HepG2 (cell line): ENCODE results near the gene NLRC5. TPM values are rescaled to one million over a fixed set of nuclear protein-coding genes. Genes with fewer than 3 reads are reported as not detected.
A peak's percentile ranks its signal among the peaks of the same experiment; 100 is the strongest.

Source experiments
- BCL3 ChIP-seq: sonication (generic); formaldehyde crosslinking; IDR thresholded peaks from 2 replicates; pipeline ENCODE4 v1.5.1; 2020; ENCODE audit warnings: mild to moderate bottlenecking, missing genetic modification reagents, moderate library complexity
- EZH2 ChIP-seq: conservative IDR thresholded peaks from 2 replicates; pipeline ENCODE4 v1.6.1; 2012; ENCODE audit warnings: mild to moderate bottlenecking, low read depth, low read length, moderate library complexity
- FOXC1 ChIP-seq: sonication (generic); formaldehyde crosslinking; IDR thresholded peaks from 2 replicates; pipeline ENCODE4 v1.8.0; 2022; ENCODE audit warnings: mild to moderate bottlenecking, missing genetic modification reagents, borderline replicate concordance
- HDAC1 ChIP-seq: sonication (generic); formaldehyde crosslinking; IDR thresholded peaks from 2 replicates; pipeline ENCODE4 v1.5.1; 2020; ENCODE audit warnings: mild to moderate bottlenecking, missing genetic modification reagents
- HDAC2 ChIP-seq: sonication (generic); formaldehyde crosslinking; IDR thresholded peaks from 2 replicates; pipeline ENCODE4 v1.4.0; 2020; ENCODE audit warnings: missing genetic modification reagents
- NRL ChIP-seq: sonication (generic); formaldehyde crosslinking; IDR thresholded peaks from 2 replicates; pipeline ENCODE4 v1.5.0; 2020; ENCODE audit warnings: missing genetic modification reagents, mild to moderate bottlenecking, moderate library complexity, borderline replicate concordance
- PHF8 ChIP-seq: sonication (generic); formaldehyde crosslinking; IDR thresholded peaks from 2 replicates; pipeline ENCODE4 v1.5.0; 2020; ENCODE audit warnings: missing genetic modification reagents
- SALL1 ChIP-seq: sonication (generic); formaldehyde crosslinking; IDR thresholded peaks from 2 replicates; pipeline ENCODE4 v1.8.0; 2022; ENCODE audit warnings: mild to moderate bottlenecking, missing genetic modification reagents
- SAP130 ChIP-seq: IDR thresholded peaks from 2 replicates; pipeline ENCODE4 v1.6.1; 2016; ENCODE audit warnings: low read depth
- SRF ChIP-seq: IDR thresholded peaks from 2 replicates; pipeline ENCODE4 v1.6.1; 2011; ENCODE audit warnings: mild to moderate bottlenecking, low read depth, low read length, moderate library complexity
- SRSF1 ChIP-seq: fragments of 200-400 bp; formaldehyde crosslinking; optimal IDR thresholded peaks from 2 replicates; pipeline ENCODE3; 2017; ENCODE audit warnings: mild to moderate bottlenecking, low read depth, low read length, moderate library complexity
- TAF15 ChIP-seq: fragments of 200-400 bp; formaldehyde crosslinking; IDR thresholded peaks from one replicate; pipeline ENCODE4 v1.6.1; 2018; ENCODE audit warnings: mild to moderate bottlenecking, low read depth, low read length; ENCODE audit not compliant: poor library complexity, severe bottlenecking
- TARDBP ChIP-seq: sonication (generic); formaldehyde crosslinking; IDR thresholded peaks from 2 replicates; pipeline ENCODE4 v1.8.0; 2022; ENCODE audit warnings: mild to moderate bottlenecking, missing genetic modification reagents
- TBX2 ChIP-seq: sonication (generic); formaldehyde crosslinking; IDR thresholded peaks from 2 replicates; pipeline ENCODE4 v1.5.0; 2020; ENCODE audit warnings: missing genetic modification reagents, mild to moderate bottlenecking, borderline replicate concordance
- TEAD3 ChIP-seq: optimal IDR thresholded peaks from 2 replicates; pipeline ENCODE3; 2016; ENCODE audit warnings: borderline replicate concordance
- TGIF2 ChIP-seq: IDR thresholded peaks from 2 replicates; pipeline ENCODE4 v1.6.1; 2016; ENCODE audit warnings: control low read depth, missing compliant biosample characterization
- ZBTB7B ChIP-seq: sonication (generic); formaldehyde crosslinking; IDR thresholded peaks from 2 replicates; pipeline ENCODE4 v1.4.0; 2020; ENCODE audit warnings: missing genetic modification reagents
- ZFP36 ChIP-seq: fragments of 150-350 bp; IDR thresholded peaks from 2 replicates; pipeline ENCODE4 v1.6.1; 2018; ENCODE audit warnings: borderline replicate concordance, low read length, low read depth; ENCODE audit not compliant: partially characterized antibody
- ZMAT3 ChIP-seq: sonication (generic); formaldehyde crosslinking; conservative IDR thresholded peaks from 2 replicates; pipeline ENCODE4 v1.7.0; 2021; ENCODE audit warnings: missing genetic modification reagents
- ZNF232 ChIP-seq: sonication (generic); formaldehyde crosslinking; IDR thresholded peaks from 2 replicates; pipeline ENCODE4 v1.4.0; 2020; ENCODE audit warnings: missing genetic modification reagents, borderline replicate concordance
- ZNF235 ChIP-seq: sonication (generic); formaldehyde crosslinking; IDR thresholded peaks from 2 replicates; pipeline ENCODE4 v1.8.1; 2023; ENCODE audit warnings: mild to moderate bottlenecking, missing genetic modification reagents, borderline replicate concordance
- ZNF550 ChIP-seq: sonication (generic); formaldehyde crosslinking; IDR thresholded peaks from 2 replicates; pipeline ENCODE4 v1.4.0; 2020; ENCODE audit warnings: mild to moderate bottlenecking, missing genetic modification reagents, borderline replicate concordance
- ZNF605 ChIP-seq: sonication (generic); formaldehyde crosslinking; IDR thresholded peaks from 2 replicates; pipeline ENCODE4 v1.8.0; 2022; ENCODE audit warnings: mild to moderate bottlenecking, missing genetic modification reagents
- polyA plus RNA-seq, 8 experiments: library from polyadenylated mRNA; depleted of rRNA in 3 of 8; stranded (reverse) in 7 of 8; unstranded in 1 of 8; fragments of >200 nt; fragmentation: Illumina TruSeq in 4 of 8; extraction: Trizol in 4 of 8; gene quantifications; 2 replicates each; pipeline versions ENCODE4 v1.2.1 to v1.2.3, GENCODE V29; 2011 to 2016; ENCODE audit warnings: low read depth in 4 of 8, missing spikeins in 1 of 8, mixed read lengths in 1 of 8; ENCODE audit not compliant: insufficient read depth in 1 of 8
- total RNA-seq, 5 experiments: library from RNA; depleted of rRNA; stranded (reverse); fragments of >200 nt; fragmentation: Illumina TruSeq; extraction: Trizol; gene quantifications; 2 replicates each; pipeline ENCODE4 v1.2.3, GENCODE V29; 2016; ENCODE audit warnings: low read depth in 1 of 5
- TF ChIP-seq, protein P1 (sequence below): sonication (generic); formaldehyde crosslinking; IDR thresholded peaks from 2 replicates; pipeline ENCODE4 v1.5.0; 2020; ENCODE audit warnings: mild to moderate bottlenecking, missing genetic modification reagents, borderline replicate concordance
- TF ChIP-seq, protein P2 (sequence below): sonication (generic); formaldehyde crosslinking; IDR thresholded peaks from 2 replicates; pipeline ENCODE4 v1.4.0; 2020; ENCODE audit warnings: missing genetic modification reagents

The NLRC5 gene
- total and polyA plus RNA-seq, 2 of the 13 experiments (the other 11 are each of a cell fraction or from before 2014, with no cell fraction given) = 6.3 to 12.7 TPM

- TF ChIP-seq, protein P1, sequence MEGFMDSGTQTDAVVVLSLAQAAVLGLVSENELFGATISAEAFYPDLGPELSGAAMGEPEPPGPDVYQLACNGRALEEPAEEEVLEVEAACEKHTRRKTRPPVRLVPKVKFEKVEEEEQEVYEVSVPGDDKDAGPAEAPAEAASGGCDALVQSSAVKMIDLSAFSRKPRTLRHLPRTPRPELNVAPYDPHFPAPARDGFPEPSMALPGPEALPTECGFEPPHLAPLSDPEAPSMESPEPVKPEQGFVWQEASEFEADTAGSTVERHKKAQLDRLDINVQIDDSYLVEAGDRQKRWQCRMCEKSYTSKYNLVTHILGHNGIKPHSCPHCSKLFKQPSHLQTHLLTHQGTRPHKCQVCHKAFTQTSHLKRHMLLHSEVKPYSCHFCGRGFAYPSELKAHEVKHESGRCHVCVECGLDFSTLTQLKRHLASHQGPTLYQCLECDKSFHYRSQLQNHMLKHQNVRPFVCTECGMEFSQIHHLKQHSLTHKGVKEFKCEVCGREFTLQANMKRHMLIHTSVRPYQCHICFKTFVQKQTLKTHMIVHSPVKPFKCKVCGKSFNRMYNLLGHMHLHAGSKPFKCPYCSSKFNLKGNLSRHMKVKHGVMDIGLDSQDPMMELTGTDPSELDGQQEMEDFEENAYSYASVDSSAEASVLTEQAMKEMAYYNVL = peak; percentile 40; the same call in 1 of the 2 replicates
- peak; percentile 41 for TF ChIP-seq SRSF1
- peak; percentile 64; the same call in 1 of the 2 replicates for TF ChIP-seq ZBTB7B (CRISPR knock-in tag)
- TF ChIP-seq ZMAT3 (CRISPR knock-in tag) = 0 out of 2 replicates have a peak, but pooled peaks have one; percentile 15
- TF ChIP-seq TEAD3 (CRISPR knock-in tag) = peak; percentile 36
- 0 out of 2 replicates have a peak, but pooled peaks have one; percentile 18 for TF ChIP-seq NRL
- 0 out of 2 replicates have a peak, but pooled peaks have one; percentile 29 for TF ChIP-seq ZNF550 (CRISPR knock-in tag)
- TF ChIP-seq ZNF232 (CRISPR knock-in tag) = no peak
- no peak for TF ChIP-seq TAF15
- TF ChIP-seq, protein P2, sequence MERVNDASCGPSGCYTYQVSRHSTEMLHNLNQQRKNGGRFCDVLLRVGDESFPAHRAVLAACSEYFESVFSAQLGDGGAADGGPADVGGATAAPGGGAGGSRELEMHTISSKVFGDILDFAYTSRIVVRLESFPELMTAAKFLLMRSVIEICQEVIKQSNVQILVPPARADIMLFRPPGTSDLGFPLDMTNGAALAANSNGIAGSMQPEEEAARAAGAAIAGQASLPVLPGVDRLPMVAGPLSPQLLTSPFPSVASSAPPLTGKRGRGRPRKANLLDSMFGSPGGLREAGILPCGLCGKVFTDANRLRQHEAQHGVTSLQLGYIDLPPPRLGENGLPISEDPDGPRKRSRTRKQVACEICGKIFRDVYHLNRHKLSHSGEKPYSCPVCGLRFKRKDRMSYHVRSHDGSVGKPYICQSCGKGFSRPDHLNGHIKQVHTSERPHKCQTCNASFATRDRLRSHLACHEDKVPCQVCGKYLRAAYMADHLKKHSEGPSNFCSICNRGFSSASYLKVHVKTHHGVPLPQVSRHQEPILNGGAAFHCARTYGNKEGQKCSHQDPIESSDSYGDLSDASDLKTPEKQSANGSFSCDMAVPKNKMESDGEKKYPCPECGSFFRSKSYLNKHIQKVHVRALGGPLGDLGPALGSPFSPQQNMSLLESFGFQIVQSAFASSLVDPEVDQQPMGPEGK = peak; percentile 78
- peak; percentile 37 for TF ChIP-seq SAP130 (CRISPR knock-in tag)
- TF ChIP-seq ZNF605 = 0 out of 2 replicates have a peak, but pooled peaks have one; percentile 10
- TF ChIP-seq HDAC2 (CRISPR knock-in tag) = peak; percentile 48
- TF ChIP-seq EZH2 = no peak
- 0 out of 2 replicates have a peak, but pooled peaks have one; percentile 31 for TF ChIP-seq ZNF235 (CRISPR knock-in tag)
- TF ChIP-seq TARDBP (CRISPR knock-in tag) = peak; percentile 66; the same call in 1 of the 2 replicates
- TF ChIP-seq ZFP36 = peak; percentile 74
- no peak for TF ChIP-seq SRF
- TF ChIP-seq PHF8 = 0 out of 2 replicates have a peak, but pooled peaks have one; percentile 3
- 0 out of 2 replicates have a peak, but pooled peaks have one; percentile 33 for TF ChIP-seq TGIF2
- TF ChIP-seq BCL3 (CRISPR knock-in tag) = 0 out of 2 replicates have a peak, but pooled peaks have one; percentile 12
- TF ChIP-seq SALL1 = peak; percentile 63
- peak; percentile 38; the same call in 1 of the 2 replicates for TF ChIP-seq HDAC1 (CRISPR knock-in tag)
- TF ChIP-seq TBX2 (CRISPR knock-in tag) = peak; percentile 38; the same call in 1 of the 2 replicates
- 0 out of 2 replicates have a peak, but pooled peaks have one; percentile 20 for TF ChIP-seq FOXC1 (CRISPR knock-in tag)
Observed at GRCh38 chr16:57091200-57091974, 102.0 kb downstream of the NLRC5 start (continued).
